GM19239 (cell line): ENCODE measurements around the gene C9orf72.

Source experiments
- DNase-seq: peaks from one replicate; pipeline ENCODE4 v3.0.0; 2011; ENCODE audit warnings: low spot score; ENCODE audit not compliant: insufficient read length
- FAIRE-seq: peaks from 2 replicates; lab custom pipeline; 2011; peaks lifted over from hg19 to GRCh38; lab: Jason Lieb, UNC

C9orf72 gene

GRCh38 chr9:27539479-27540441 is 33.5 kb downstream of the C9orf72 start:
- FAIRE-seq (peak; percentile 81), DNase-seq (no peak)

GRCh38 chr9:27538647-27539046 is 34.6 kb downstream of the C9orf72 start:
- FAIRE-seq (peak; percentile 28), DNase-seq (no peak)

- DNase-seq = no peak
- no peak for FAIRE-seq
Measured at GRCh38 chr9:27537756-27538155, 35.5 kb downstream of the C9orf72 start.

- DNase-seq (no peak), FAIRE-seq (no peak)
Measured at GRCh38 chr9:27537027-27537435, 36.2 kb downstream of the C9orf72 start.

- DNase-seq = no peak
- no peak for FAIRE-seq
Measured at GRCh38 chr9:27536168-27536567, 37.1 kb downstream of the C9orf72 start.

GRCh38 chr9:27535701-27536118 is 37.6 kb downstream of the C9orf72 start:
- DNase-seq (no peak), FAIRE-seq (no peak)

- DNase-seq = no peak
- FAIRE-seq = no peak
Measured at GRCh38 chr9:27534658-27535209, 38.5 kb downstream of the C9orf72 start.

- no peak for DNase-seq
- FAIRE-seq = no peak
Measured at GRCh38 chr9:27534131-27534530, 39.1 kb downstream of the C9orf72 start.

GRCh38 chr9:27533311-27533710 is 40.0 kb downstream of the C9orf72 start:
- no peak for DNase-seq
- FAIRE-seq = no peak

GRCh38 chr9:27532046-27532445 is 41.2 kb downstream of the C9orf72 start:
- FAIRE-seq (no peak), DNase-seq (no peak)

GRCh38 chr9:27530915-27531755 is 42.1 kb downstream of the C9orf72 start:
- FAIRE-seq (no peak), DNase-seq (no peak)

- DNase-seq (peak; percentile 64), FAIRE-seq (no peak)
Measured at GRCh38 chr9:27529316-27530278, 43.7 kb downstream of the C9orf72 start, which contains the start of gene MOB3B. Gene MOB3B (minus strand): TSS chr9:27529814. CDS start chr9:27455550, 74,264 bp downstream.

GRCh38 chr9:27528886-27529315 is 44.4 kb downstream of the C9orf72 start:
- peak; percentile 44 for DNase-seq

GRCh38 chr9:27528076-27528885 is 45.0 kb downstream of the C9orf72 start:
- FAIRE-seq (peak; percentile 95), DNase-seq (peak; percentile 37)

More at GRCh38 chr9:27528886-27529315, 44.4 kb downstream of the C9orf72 start:
- FAIRE-seq = peak; percentile 84

GRCh38 chr9:27527702-27528075 is 45.6 kb downstream of the C9orf72 start:
- no peak for FAIRE-seq
- no peak for DNase-seq

- FAIRE-seq = no peak
- no peak for DNase-seq
Measured at GRCh38 chr9:27524236-27524635, 49.0 kb downstream of the C9orf72 start, which contains the start of gene IFNK. Gene IFNK (plus strand): TSS chr9:27524290. CDS start chr9:27524337, 47 bp downstream.

GRCh38 chr9:27523141-27523540 is 50.1 kb downstream of the C9orf72 start:
- no peak for DNase-seq
- no peak for FAIRE-seq

- no peak for FAIRE-seq
Measured at GRCh38 chr9:27520986-27521385, 52.3 kb downstream of the C9orf72 start.

More at GRCh38 chr9:27520986-27521385, 52.3 kb downstream of the C9orf72 start:
- DNase-seq = no peak
